Measurements from ENCODE around the gene PRKAR2B.

DNA sequence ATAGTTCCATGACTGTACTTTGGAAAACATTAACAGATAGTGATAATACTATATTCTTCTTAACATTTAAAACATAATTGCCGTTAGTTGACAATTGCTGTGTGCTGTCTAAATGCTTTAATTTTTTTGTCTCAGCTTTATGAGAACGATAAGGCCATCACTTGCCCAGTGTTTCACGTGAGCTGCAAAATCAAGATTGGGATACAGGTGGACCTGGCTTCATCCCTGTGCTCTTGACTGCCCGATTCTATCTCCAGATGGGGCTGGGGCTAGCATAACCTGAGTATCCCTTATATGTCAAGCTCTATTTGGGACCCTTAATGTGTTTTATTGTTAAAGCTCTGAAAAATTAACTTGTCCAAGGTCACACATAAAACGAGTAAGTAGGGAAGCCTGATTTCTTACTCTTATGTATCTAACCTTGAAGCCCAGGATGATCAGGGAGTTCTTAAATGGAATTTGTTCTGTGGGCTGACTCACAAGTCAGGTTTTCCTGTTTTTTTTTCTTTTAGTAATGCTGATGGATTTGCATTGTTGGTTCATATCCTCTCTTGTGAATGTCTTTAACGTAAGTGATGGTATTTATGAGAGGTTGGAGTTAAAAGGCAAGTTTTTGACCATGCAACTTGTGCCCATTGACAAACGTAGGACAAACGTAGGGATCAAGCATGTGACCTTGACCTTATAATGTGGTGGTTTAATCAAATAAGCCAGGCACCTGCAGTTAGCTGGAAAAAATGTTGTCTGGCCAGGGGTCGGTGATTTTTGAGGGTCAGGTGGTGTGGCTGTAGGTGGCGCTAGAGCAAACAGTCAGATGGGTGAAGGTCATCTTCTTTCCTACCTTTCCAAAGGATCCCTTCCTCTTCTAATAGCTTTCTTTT, 3.6 kb downstream of the PRKAR2B start:
- TF ChIP-seq POLR2A (IDR thresholded peaks at IDR 0.05), result no peak
- TF ChIP-seq, protein P1, sequence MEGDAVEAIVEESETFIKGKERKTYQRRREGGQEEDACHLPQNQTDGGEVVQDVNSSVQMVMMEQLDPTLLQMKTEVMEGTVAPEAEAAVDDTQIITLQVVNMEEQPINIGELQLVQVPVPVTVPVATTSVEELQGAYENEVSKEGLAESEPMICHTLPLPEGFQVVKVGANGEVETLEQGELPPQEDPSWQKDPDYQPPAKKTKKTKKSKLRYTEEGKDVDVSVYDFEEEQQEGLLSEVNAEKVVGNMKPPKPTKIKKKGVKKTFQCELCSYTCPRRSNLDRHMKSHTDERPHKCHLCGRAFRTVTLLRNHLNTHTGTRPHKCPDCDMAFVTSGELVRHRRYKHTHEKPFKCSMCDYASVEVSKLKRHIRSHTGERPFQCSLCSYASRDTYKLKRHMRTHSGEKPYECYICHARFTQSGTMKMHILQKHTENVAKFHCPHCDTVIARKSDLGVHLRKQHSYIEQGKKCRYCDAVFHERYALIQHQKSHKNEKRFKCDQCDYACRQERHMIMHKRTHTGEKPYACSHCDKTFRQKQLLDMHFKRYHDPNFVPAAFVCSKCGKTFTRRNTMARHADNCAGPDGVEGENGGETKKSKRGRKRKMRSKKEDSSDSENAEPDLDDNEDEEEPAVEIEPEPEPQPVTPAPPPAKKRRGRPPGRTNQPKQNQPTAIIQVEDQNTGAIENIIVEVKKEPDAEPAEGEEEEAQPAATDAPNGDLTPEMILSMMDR (IDR thresholded peaks at IDR 0.05), result no peak

Measured in prostate gland (tissue), 2 donors.